ENCODE data around the gene CSPG4.
"Not testable (repeated sequence)": the region's sequence is repeated elsewhere in the genome, so short reads cannot be mapped to it uniquely, and the experiment has no call there.

Gene CSPG4

GRCh38 chr15:75723847-75724660, 11.4 kb upstream of the CSPG4 start:
- peak; percentile 43 for DNase-seq (ENCODE audit: low spot score)

- no peak for DNase-seq (ENCODE audit: low spot score)
Observed at GRCh38 chr15:75723171-75723846, 10.7 kb upstream of the CSPG4 start.

DNA sequence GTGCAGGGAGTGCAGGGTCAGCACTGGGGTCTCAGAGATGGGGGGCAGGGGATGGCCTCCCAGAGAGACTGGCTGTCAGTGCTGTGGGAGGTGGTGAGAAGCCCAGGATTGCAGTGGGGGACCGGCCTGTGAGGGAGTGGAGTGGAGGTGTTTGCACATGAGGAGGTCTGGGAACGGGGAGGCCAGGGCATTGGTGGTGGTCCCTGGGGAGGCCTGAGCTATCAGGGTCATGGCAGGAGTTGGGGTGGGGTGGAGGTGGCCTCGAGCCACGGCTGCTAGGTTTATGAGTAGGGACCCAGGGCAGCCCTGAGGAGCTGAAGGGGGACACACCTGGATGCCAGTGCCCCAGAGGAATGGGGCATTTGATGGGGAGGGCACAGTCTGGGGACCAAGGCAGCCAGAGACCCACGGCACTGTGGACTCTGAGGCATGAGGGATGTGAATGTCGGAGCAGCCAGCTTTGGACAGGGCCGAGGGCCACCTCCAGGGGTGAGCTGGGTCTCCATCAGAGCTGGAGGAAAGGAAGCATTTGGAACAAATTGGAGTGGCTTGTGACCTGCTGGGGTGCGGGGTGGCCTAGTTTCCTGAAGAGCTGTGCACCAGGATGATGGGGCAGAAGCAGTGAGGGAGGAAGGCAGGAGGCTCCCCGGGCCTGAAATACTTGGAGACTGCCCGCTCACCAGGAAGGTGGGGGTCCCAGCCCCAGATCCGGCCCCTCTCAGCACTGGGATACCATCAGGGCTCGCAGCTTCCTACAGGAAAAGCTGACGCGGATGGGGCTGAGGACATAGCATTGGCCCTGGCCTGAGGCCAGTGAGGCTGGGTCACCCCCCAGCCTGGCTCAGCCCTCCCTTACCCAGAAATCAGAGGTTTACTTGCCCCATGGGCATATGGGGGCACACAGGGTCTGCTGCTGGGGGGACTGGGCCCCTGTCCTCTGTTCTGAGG, 9.5 kb upstream of the CSPG4 start:
- DNase-seq (ENCODE audit: low spot score): no peak

- no peak for DNase-seq (ENCODE audit: low spot score)
Observed at GRCh38 chr15:75721480-75721922, 8.9 kb upstream of the CSPG4 start.

DNA sequence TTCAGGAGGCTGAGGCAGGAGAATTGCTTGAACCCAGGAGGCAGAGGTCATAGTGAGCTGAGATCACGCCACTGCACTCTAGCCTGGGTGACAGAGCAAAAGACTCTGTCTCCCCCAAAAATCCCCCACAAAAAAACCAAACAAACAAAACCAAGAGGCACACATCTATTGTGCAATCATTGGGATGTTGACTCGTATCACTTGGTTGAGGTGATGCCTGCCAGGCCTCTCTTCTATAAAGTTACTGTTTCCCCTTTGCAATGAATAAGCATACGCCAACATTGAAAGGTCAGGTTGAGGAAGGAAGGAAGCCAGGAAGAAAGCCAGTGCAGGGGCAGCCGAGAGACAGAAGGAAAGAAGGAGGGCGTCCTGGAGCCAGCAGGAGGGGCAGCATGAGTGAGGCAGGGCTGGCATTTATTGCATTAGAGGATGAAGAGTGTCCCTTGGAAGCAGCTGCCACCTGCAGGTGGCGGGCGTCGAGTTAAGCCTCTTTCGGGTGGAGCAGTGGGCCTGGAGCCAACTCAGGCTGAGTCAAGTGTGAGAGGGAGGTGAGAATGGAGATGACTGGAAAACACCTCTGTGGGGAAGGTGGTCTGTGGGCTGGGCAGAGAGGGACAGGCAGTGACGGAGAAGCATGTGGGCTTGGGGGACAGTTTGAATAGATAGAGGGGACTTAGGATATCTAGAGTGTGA, 8.3 kb upstream of the CSPG4 start:
- peak; percentile 76 for DNase-seq (ENCODE audit: low spot score)

- no peak for DNase-seq (ENCODE audit: low spot score)
Observed at GRCh38 chr15:75720297-75720696, 7.6 kb upstream of the CSPG4 start.

DNA sequence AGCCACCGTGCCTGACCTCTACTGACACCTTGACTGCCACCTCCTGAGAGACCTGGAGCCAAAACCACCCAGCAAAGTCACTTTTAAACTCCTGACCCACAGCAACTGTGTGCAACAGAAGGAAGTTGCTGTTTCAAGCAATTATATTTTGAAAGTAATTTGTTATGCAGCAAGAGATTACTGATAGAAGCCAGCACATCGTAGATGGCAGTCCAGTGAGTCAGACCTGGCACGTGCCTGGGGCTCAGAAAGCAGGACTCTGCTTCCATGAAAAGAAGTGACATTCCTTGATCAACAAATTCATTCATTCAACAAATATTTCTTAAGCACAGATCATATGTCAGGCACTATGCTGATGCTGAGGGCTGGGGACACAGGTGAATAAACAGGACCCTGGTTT, 5.7 kb upstream of the CSPG4 start:
- no peak for DNase-seq (ENCODE audit: low spot score)

- DNase-seq (ENCODE audit: low spot score): not testable (repeated sequence)
Observed at GRCh38 chr15:75717001-75717400, 4.4 kb upstream of the CSPG4 start.

DNA sequence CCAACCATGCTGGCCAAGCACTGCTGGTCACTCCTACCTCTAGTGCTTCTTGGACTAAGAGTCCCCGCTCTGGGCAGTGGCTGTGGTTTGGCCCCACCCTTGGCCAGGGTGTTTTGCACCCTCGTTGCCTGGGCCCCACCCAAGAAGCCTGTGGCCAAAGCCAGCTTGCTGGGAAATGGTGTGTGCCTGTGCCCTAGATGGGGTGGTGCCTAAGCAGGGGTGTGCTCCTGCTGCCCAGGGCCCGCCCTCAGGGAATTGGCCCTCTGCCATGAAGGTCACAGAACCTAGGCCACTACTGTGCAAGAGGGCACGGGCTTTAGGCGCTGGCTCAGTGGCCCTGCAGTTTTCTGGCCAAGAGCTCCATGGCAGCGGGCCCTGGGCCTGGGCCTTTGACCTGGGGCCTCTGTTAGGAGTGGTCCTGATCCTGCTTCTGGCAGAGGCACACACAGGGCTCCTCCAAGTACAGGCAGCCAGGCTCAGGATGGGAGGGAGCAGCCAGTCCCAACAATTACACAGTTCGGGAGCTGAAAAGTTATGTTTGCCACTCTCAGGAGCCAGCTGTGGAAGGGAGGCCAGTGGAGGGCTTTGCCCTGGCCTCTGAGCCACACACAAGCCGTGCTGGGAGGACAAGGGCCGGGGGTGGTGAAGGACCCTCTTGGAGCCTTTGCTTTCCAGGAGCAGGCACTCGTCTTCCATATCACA, 3.8 kb upstream of the CSPG4 start:
- not testable (repeated sequence) for DNase-seq (ENCODE audit: low spot score)

DNA sequence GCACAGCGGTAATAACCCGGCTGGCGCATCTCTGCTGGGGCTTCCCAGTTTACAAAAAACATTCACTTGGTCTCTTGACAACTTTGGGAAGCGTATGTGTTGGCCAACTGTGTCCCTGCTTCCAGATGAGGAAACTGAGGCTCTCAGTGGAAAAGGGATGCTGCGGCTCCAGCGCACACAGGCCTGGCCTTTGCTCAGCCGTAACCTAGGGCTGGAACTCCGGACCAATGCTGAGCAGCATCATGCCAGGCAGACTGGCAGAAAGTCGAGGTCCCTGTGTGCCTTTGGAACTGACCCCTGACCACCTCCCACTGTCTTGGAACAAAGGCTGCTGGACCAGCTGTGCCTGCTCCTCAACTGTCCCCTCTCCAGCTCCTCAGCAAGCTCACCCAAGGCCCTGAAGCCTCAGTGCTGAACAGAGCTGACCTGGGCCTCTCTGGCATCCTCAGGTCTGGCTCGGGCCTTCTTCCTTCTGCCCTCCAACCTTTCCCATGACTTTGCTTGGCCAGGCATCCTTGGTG, 2.7 kb upstream of the CSPG4 start:
- not testable (repeated sequence) for DNase-seq (ENCODE audit: low spot score)

DNA sequence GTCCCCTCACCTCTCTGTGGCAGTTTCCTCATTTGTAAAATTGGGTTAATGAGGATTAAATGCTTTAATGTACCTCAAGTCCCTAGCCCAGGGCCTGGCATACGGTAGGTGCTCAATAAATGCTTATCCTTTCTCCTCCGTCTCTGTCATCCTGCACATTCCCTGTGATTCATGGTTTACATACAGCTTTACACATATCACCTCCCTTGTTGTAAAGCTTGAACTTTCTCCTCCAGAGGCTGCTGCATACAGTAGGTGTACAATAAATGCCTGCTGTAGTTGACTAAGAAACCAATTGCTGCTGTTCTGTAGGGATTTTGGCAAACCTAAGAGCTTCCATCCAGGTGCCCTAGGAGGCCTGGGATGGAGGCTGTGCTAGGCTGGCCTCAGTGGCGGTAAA, 1.5 kb upstream of the CSPG4 start:
- no peak for DNase-seq (ENCODE audit: low spot score)

GRCh38 chr15:75713338-75713895, 769 bp upstream of the CSPG4 start:
- DNase-seq (ENCODE audit: low spot score): no peak

DNA sequence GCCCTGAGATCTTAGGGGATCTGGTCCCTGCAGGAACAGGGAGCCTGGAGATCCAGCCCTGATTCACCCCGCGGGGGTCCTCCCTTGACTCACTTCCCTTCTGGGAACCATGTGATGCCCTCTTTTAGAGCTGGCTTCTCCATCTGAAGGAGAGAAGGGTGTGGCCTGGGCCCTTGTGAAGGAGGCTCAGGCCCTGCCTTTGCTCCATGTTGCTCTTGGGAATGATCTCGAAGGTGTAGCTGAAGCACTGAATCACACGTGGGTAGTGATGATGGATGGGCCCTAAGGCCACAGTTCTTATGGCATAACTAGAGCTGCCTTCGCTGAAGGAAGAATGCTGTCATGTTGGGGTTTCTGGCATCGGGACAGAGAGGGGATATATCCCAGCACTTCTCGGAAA, 1.2 kb downstream of the CSPG4 start:
- not testable (repeated sequence) for DNase-seq (ENCODE audit: low spot score)

- DNase-seq (ENCODE audit: low spot score): not testable (repeated sequence)
Observed at GRCh38 chr15:75710874-75711273, 1.8 kb downstream of the CSPG4 start.

- DNase-seq (ENCODE audit: low spot score): not testable (repeated sequence)
Observed at GRCh38 chr15:75709458-75709857, 3.2 kb downstream of the CSPG4 start.

DNA sequence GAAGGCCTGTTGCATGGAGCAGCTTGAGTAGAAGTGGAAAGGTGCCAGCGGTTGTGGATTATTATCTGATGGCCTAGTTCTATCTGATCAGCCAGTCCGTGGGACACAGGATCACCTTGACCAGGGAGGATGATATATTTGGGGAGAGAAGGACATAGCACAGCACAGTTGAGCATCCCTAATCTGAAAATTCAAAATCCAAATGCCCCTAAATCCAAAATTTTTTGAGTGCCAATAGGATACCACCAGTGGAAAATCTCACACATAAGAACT, 6.0 kb downstream of the CSPG4 start:
- DNase-seq (ENCODE audit: low spot score): no peak

GRCh38 chr15:75705854-75706681, 6.6 kb downstream of the CSPG4 start:
- DNase-seq (ENCODE audit: low spot score): no peak

DNA sequence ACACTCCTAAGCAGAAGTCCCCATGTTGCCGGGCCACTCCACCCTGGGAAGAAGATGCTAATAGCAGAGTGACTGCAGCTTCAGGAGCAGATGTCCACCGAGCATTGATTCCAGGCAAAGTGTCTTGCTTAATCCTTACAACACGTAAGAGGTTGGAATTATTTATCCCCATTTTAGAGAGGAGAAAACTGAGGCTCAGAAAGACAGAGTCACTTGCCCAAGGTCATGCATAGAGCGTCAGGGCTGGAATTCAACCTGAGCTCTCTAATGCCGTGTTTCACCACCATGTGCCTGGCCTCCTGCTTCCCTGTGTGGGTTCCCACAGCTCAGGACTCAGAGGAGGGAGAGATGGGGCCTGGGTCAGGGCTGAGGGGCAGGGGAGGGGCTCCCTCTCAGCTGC, 7.3 kb downstream of the CSPG4 start:
- not testable (repeated sequence) for DNase-seq (ENCODE audit: low spot score)

DNA sequence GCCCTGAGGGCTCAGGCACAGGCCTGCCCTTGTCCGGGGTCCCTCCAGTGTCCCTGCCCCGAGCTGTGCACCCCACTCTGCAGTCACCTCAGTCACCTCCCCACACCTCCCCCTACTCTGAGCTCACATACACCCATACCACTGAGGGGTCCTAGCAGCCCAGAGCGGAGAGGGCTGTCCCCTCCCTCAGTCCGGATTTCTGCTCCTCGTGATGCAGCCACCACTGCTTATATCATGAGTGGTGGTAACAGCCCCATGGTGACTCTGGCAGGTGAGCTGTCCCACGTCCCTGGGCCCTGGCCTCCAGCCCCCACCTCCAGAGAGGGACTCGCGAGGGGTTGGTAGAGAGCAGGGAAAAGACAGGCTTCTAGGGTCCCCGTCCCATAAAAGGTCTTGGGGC, 8.0 kb downstream of the CSPG4 start:
- no peak for DNase-seq (ENCODE audit: low spot score)

- DNase-seq (ENCODE audit: low spot score): no peak
Observed at GRCh38 chr15:75704263-75704615, 8.4 kb downstream of the CSPG4 start.

Data from SW480 (cell line).